Left lobe of liver (tissue), 2 donors: ENCODE results near the gene ACYP1. TPM values are rescaled to one million over a fixed set of nuclear protein-coding genes. Genes with fewer than 3 reads are reported as not detected.
"Not testable (repeated sequence)": the region's sequence is repeated elsewhere in the genome, so short reads cannot be mapped to it uniquely, and the experiment has no call there.

ENCODE experiments used
- ATAC-seq: fragments of 200-7000 bp; cut with Tn5 transposase; one replicate; pipeline ENCODE4 v1.9.1; 2020; ENCODE audit warnings: mild to moderate bottlenecking, moderate library complexity
- DNase-seq: peaks from one replicate; pipeline ENCODE4 v3.0.0-alpha.2; 2020; ENCODE audit warnings: low spot score
- total RNA-seq: library from RNA; stranded (reverse); gene quantifications from one replicate; pipeline ENCODE4 v1.2.1, GENCODE V29; 2021
- donor health status: DM: no; HTN: no; CAD: no; lungs with moderate emphysema.
- donor health status: DM: no; HTN: yes; CAD: no.

The ACYP1 gene
- total RNA-seq, 1 donor from 2014 or later: 3.2 TPM

DNA sequence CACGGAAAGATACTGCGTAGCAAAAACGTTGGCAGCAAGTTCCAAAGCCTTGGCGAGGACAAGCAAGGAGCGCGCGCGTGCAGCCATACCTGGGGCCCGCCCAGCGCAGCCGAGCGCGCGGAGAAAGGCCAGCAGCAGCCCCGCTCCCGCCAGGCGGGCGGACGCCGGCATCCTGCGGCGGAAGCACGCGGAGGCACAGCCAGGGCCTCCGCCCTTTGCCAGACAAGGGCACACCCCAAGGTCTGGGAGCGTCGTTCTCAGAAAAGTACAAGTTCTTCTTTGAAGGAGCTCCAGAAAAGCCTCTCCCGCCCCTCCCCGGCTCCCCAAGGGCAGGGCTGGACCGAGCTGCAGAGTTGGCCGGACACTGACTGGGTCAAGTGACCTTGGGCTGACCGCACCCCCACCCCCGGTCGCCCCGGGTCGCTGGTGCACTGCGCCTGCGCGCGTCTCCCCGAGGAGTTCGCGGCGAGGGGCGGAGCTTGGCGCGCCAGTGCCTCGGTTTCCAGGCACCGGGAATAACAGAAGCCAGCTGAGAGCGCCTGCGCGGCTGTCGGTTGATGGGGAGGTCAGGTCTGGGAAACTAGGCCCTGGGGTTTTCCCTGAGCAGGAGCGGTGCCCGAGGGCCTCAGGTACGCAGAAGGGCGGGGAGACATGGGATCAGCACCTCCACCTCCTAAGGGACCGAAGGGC lies 5.4 kb upstream of the ACYP1 start, which contains the start of gene ZC2HC1C:
Gene ZC2HC1C, plus strand, starts transcription at position 521 of the 690 bp plus-strand sequence. CDS start 933 bp downstream, outside the sequence.
- DNase-seq: peak; percentile 98
- peak; percentile 88 for ATAC-seq

DNA sequence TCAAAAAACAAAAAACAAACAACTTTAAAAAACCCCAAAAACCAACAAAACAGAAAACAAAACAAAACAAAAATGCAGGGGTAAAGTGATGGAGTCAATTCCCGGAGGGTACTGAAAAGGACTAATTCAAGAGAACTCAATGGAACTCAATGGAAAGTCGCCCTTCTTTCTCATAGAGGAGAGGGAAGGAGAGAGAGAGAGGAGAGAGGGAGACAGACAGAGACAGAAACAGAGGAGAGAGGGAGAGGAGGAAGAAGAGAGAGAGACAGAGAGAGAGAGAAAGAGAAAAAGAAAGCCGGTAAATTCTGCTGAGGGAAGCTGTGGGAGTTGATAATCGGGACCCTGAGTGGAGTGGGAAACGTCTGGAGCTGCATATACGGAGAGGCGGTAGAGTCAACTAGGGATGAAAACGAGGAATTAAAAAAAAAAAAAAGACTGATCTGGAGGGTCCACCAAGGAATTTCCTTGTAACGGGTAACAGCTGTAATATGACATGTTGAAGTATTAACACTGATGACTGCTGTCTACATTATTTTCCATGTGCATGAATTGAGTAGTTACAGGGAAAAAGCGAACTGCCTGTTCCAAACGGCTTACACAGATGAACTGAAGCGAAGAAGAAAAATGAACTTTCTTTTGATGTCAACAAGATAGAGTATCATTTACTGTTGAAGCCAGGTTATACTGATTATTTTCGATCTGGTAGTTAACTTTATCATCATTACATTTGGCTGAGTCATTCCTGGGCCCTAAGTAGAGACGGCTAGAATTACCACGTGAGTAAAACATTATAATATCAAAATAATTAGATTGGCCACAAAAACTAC lies 4.7 kb upstream of the ACYP1 start:
- DNase-seq: no peak
- ATAC-seq: no peak

DNA sequence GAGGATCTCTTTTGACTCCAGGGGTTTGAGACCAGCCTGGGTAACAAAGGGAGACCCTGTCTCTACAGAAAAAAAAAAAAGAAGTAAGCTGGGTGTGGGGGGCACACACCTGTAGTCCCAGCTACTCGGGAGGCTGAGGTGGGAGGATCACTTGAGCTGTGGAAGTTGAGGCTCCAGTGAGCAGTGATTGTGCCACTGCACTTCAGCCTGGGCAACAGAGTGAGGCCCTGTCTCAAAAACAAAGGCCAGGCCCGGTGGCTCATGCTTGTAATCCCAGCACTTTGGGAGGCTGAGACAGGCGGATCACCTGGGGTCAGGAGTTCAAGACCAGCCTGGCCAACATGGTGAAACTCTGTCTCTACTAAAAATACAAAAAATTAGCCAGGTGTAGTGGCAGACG lies 3.9 kb upstream of the ACYP1 start:
- not testable (repeated sequence) for ATAC-seq, DNase-seq

DNA sequence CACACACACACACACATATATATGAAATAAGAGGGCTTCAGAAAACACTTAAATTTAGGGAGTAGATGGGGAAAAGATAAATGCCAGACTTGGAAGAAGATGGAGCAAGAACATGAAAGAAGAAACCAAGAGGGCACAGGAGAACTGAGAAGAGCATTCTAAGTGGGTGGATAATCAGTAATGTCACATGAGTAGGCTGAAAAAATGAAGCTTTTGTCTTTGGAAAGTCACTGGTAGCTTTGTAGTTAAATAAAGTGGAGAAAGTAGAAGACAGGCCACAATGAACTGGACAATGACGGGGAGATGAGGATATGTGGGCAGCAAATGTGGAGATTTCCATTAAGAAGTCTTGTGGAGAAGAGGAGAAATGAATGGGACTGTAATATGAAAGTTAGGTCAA lies 3.4 kb upstream of the ACYP1 start:
- ATAC-seq: no peak
- no peak for DNase-seq

DNA sequence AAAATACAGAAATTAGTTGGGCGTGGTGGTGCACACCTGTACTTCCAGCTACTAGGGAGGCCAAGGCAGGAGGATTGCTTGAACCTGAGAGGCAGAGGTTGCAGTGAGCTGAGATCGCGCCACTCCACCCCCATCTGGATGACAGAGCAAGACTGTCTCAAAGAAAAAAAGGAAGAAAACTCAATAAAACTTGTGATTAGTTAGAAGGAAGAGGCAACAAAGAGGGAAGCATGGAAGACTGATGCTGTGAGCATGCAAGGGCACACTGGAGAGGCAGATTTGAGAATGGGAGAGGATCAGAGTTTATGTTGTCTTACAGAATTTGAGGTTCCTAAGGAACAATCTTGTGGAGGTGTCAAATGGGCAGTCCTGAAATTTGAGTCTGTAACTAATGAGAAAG lies 2.9 kb upstream of the ACYP1 start:
- no peak for DNase-seq

DNA sequence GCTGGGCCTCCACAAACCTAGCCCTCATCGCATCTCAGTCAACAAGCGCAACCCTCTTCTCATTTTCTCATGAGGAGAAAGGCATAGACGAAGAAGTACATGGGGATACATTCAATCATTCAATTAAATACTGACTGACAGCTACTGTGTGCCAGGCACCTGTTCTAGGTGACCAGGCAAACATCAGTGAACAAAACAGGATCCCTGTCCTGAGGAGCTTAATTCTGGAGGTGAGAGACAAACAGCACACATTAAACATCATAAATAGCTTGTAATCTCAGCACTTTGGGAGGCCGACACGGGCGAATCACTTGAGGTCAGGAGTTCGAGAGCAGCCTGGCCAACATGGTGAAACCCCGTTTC lies 362 bp upstream of the ACYP1 start:
- no peak for ATAC-seq
- no peak for DNase-seq

More for the DNA sequence above, 2.9 kb upstream of the ACYP1 start:
- no peak for ATAC-seq

DNA sequence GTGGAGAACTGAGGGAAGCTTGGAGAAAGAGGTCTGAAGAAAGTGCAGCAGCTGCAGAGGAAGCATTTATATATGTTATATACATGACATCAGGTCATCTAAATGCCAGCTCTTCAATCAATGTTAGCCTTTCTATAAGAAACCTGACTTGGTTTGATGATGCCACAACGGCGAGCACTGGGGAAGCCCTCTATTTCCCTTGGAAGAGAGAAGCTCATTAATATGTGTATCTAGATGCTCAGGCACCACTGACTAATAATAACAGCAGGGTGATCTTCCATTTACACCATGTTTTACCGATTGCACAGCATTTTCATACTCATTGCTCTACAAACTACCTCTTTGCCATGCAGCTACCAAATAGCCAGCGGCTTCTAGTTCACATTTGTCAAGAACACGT lies 811 bp downstream of the ACYP1 start:
- ATAC-seq (no peak), DNase-seq (no peak)

DNA sequence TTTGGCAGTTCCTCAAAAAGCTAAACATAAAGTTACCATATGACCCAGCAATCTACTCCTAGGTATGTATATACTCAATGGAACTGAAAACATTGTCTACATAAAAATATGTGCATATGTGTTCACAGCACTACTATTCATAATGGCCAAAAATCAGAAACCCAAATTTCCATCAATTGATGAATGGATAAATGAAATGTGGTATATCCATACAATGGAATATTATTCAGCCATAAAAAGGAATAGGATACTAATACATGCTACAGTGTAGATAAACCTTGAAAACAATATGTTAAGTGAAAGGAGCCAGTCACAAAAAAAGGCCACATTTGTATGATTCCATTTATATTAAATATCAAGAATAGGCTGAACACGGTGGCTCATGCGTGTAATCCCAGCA lies 3.4 kb downstream of the ACYP1 start:
- DNase-seq: no peak

DNA sequence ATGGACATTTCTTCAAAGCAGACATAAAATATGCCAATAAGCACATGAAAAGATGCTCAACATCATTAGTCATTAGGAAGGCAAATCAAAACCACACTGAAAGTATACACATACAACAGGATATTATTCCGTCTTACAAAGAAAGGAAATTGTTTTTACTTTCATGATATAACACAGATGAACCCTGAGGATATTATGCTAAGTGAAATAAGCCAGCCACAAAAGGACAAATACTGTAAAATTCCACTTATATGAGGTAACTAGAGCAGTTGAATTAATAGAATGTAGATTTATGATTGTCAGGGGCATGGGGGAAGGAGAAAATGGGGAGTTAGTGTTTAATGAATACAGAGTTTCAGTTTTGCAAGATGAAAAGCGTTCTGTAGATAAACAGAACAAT lies 4.2 kb downstream of the ACYP1 start:
- ATAC-seq (no peak), DNase-seq (no peak)

More for the DNA sequence above, 3.4 kb downstream of the ACYP1 start:
- no peak for ATAC-seq

DNA sequence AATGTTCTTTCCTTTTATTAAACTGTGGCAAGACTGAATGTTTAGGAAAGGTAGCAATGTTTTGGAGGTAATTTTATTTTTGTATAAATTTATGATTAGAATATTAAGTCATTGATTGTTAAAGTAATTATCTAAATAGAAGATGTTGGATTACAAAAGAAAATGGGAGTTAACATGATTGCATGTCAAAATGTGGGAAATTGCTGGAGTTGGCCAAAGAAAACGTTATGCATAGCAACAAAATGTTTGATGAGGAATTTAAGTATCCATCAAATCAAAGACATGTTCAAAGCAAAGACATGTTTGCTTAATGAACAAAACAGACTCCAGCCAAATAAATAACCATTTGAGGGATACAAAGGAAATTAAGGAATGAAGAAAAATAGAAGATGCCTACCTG lies 9.4 kb downstream of the ACYP1 start:
- no peak for ATAC-seq
- DNase-seq: no peak

DNA sequence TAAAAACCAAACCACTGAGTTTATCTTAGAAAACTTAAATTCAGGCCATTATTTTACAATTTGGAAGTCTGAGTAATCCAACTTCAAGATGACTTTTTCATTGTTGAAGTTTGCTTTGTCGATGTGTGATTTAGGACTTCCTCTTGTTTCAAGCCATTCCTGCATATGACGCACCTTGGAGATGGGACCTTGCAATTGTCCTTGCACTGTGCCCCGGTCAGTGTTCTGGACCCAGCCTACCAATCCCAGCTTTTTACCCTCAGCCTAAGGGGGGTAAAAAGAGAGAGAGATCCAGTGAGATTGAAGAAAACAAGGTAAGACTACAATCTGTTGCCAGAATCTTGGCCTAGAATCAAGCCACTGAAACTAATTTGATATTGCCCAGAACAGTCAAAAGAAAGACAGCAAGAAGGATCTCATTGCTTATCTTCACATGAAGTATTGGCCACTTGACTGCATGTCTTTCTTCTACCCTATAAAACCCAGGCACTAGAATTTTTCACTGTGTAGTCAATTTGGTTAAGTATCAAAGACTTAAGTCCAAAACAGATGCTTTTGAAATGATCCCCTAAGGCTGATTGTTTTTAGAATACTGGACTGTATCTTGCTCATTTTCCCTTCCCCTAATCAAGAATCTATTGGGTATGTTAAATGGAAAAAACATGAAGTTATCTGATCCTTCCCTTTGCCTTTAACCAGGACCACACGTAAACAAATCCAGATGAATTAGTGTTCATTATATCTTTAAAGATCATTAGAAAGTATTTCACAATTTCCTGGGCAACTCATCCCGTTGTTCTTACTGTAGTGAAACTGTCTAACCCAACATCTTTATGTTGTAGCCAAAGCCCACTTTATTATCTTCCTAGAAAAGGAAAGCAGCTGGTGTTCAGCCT lies 10.2 kb downstream of the ACYP1 start:
- ATAC-seq: no peak
- no peak for DNase-seq

DNA sequence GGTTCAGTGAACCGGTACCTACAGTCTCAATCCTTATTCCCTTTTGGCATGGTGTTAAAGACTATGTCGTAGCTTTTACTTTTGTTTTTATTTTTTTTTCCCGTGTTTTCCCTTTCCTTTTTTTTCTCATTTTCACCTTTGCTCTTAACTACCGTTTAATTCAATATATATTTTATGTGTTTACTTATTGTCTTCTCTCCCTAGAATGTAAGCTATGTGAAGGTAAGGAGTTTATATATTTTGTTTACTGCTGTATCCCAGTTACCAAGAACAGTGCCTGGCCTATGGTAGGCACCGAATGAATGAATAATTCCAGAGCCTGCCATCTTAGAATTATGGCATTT lies 12.3 kb downstream of the ACYP1 start:
- DNase-seq (no peak), ATAC-seq (no peak)

DNA sequence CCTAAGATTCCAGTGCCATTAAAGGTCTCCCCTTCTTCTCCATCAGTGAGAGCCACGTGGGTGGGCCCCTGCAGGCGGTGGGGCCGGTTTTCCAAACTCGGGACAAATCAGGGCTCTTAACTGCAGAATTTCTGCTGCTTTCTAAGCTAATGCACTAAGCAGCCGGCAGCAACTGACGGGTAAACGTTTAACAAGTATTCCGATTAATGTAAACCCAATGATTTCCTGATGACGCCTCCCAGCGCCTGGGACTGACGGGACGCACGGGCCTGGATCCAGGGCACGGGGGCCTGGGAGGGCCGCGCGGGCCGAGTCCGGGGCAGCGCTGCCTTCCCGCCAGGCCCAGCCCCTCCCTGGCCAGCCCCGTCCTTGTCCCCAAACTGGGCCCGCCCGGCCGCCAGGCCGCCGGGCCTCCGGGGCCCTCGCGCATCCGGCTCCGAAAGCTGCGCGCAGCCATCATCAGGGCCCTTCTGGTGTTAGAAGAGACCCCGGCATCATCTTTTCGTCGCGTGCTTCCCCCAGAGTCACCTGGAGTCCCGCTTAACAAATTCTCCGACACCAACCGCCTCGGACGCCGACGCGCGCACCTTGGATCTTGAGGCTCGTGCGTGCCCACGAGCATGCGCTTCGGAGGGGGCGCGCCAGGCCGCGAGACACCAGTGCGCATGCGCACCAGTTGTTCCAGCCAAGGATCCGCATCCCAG lies 12.8 kb downstream of the ACYP1 start, which contains the start of gene MLH3:
Gene MLH3, minus strand, starts transcription at position 616 of the 704 bp plus-strand sequence. CDS start 1,812 bp downstream, outside the sequence.
- ATAC-seq (peak; percentile 94), DNase-seq (peak; percentile 92)

DNA sequence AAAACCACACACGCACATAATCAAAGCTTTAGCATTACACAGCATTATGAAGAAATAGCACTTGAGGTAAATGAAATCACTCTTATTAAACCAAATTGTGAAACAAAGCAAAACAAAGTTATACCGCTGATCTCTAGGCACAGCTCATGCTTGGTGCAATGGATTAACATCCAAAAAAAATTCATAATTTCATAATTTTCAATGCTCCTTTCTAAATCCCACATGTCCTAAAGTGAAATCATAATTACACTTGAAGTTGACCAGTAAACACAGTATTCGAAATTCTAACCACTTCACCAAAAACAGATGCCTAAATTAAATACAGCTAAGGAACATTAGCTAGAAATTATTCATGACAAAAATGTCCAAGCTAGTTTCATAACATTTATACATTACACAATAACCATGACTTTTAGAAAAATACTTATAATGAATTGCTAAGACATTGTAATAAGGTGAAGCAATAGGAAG lies 14.1 kb downstream of the ACYP1 start:
- ATAC-seq (no peak), DNase-seq (no peak)

DNA sequence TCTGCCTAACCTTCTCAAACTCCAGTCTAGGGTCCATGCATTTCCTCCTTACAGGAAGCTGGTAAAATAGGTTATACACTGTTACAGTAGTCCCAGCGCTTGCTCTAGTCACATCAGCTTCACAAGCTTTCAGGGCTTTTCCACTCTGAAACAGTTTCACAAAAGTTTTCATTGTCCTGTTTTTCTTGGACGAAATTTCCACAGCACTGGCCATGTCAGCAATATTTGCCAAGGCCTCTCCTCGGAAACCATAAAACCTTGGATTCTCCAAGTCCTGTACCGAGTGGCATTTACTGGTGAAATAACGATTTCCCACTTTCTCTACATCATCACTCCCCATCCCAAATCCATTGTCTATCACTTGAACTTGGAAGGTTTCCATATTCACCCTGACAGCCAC lies 14.7 kb downstream of the ACYP1 start:
- no peak for ATAC-seq
- no peak for DNase-seq

DNA sequence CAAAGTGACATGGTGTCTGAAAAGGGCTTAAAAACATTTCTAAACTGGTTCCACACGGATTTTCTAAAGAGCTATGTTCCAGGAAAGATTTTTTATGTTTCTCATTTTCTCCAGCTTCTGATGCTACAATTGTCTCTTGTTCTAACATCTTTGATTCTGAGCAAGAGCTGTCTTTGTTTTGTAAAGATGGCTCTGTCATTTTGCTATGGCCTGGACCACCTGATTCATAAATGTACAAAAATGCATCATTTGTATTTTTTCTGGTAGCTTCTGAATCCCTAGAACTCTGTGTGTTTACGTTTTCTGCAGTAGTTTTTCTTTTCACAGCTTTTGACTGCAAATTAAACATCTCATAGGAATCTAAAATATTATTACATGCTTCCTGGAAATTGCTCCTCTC lies 15.7 kb downstream of the ACYP1 start:
- ATAC-seq: no peak

DNA sequence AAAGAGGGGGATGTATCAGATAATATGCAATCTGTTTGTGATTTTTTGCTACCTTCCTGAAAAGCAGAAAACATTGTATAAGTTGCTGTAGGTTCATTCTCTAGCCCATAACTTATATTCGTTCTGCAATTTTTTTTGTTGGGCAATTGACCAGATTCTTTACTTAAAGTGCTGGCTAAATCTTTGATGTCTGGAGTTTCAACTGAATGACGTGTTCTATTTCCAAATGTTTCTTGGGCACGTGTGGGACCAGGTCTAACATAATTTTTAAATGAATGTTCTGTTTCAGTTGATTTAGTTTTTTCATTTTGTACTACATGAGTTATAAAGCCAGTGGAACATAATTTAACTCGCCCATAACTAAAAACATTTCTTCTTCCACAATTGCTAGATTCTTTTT lies 16.3 kb downstream of the ACYP1 start:
- DNase-seq: no peak
- ATAC-seq: no peak

More for the DNA sequence above, 15.7 kb downstream of the ACYP1 start:
- no peak for DNase-seq

DNA sequence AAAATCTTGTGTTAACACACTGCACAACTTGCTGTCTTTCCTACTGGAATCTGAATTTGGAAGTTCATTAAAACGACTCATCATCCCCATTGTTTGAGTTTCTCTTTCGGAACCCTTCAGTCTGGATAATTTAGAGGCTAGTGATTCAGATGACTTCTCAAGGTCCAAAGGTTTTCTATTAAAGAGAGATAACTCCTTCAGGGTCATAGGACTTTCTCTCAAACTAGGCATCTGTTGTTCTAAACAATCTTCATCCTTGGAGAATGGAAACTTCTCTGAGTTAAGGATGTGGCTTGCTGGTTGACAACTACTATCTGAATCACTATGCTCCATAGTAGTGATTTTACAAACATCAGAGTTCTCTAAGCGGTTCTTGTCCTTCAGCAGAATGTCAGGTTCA lies 16.9 kb downstream of the ACYP1 start:
- ATAC-seq (no peak), DNase-seq (no peak)

DNA sequence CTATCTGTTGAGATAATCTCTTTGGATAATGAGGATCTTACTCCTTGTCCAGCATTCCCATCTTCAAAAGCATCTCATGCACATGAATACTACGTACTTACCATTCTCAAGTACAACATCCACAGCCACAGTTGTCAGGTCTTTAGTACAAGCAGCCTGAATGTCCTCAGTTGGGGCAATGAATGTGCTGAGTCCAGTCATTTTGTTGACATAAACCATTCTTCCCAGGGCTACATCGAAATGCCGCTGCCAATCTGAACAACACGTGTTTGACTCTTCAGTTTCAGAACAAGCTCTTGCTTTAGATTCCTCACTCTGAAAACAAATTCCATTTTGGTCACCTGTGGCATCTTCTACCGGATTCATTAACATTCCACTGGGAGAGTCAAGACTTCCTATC lies 17.5 kb downstream of the ACYP1 start:
- peak; percentile 36 for ATAC-seq
- DNase-seq: no peak

DNA sequence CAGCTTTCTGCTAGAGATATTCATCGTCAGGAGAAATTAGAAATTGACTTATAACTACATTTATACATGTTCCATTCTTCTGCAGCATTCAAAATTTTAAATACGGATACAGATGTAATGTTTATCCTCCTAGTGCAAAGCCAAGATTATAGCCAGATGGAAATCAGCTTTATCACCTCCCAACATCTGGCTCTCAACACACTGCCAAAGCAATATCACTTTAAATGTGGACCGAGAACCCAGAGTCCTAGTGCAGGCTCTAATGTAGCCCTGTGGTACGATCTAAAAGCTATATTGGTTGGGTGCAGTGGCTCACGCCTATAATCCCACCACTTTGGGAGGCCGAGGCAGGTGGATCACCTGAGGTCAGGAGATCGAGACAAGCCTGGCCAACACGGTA lies 19.1 kb downstream of the ACYP1 start:
- no peak for ATAC-seq
- no peak for DNase-seq

DNA sequence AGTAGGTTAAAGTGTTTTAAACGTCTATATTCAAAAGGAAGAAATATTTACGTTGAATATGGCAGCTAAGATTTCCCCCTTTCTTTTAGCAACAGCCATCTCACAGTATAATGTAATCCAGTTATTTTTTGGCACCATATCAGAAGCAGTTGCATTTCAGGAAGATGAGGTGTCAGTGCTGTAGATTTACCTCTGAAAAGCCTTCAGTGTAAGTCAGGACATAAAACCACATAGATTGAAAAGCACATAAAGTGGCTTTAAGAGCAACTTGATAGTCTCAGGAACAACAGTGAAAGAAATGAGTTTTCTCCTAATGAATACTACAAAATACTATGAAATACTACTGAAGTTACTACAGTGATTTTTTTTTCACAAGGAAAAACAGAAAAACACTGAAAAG lies 19.5 kb downstream of the ACYP1 start:
- ATAC-seq: no peak
- no peak for DNase-seq
